ENCODE data around the gene EFCAB6.

DNA sequence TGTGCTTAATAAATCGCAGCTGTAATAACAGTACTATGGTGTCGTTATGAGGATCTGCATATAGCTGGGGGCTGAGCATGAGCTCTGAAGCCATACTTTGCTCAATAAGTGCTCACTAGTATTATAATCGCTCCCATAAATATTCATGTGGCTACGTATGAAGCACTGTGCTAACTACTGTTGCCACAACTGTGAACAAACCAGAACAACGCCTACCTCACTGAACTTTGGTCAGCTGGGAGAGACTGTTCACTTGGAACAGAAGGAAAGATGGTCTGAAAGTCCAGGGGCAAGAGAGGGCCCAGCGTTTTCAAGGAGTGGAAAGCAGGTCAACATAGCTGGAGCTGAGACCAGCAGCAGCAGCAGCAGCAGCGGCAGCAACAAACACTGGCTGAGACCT is 141.6 kb downstream of the EFCAB6 start:
- TF ChIP-seq, protein P1, sequence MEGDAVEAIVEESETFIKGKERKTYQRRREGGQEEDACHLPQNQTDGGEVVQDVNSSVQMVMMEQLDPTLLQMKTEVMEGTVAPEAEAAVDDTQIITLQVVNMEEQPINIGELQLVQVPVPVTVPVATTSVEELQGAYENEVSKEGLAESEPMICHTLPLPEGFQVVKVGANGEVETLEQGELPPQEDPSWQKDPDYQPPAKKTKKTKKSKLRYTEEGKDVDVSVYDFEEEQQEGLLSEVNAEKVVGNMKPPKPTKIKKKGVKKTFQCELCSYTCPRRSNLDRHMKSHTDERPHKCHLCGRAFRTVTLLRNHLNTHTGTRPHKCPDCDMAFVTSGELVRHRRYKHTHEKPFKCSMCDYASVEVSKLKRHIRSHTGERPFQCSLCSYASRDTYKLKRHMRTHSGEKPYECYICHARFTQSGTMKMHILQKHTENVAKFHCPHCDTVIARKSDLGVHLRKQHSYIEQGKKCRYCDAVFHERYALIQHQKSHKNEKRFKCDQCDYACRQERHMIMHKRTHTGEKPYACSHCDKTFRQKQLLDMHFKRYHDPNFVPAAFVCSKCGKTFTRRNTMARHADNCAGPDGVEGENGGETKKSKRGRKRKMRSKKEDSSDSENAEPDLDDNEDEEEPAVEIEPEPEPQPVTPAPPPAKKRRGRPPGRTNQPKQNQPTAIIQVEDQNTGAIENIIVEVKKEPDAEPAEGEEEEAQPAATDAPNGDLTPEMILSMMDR (IDR thresholded peaks at IDR 0.05; ENCODE audit: low read depth, low read length, poor library complexity, severe bottlenecking), result no peak
- no peak for TF ChIP-seq EZH2phosphoT487 (IDR thresholded peaks at IDR 0.05; ENCODE audit: borderline replicate concordance, low read length)

Measured in DOHH2 (cell line).